ENCODE results near the gene ZNF202. TPM values are rescaled to one million over a fixed set of nuclear protein-coding genes. Genes with fewer than 3 reads are reported as not detected.

Gene ZNF202
- total and polyA plus RNA-seq, 10 donors = 6.3 to 18.6 (median 12.5) TPM

GRCh38 chr11:123771664-123772063 lies 30.2 kb upstream of the ZNF202 start:
- intact Hi-C loops (cut with DNase I; ENCODE audit: low total_unique reads) = no loop called here
- 92 to 99% (median 95%) methylated on average over 3 of the region's 3 CpGs for WGBS, 5 donors
- Histone ChIP-seq H3K36me3 (no peaks in the 10 kb centered on the region), H3K27ac (no peak overlapping the region), H3K9me3 (peaks cover 0 to 3% (median 0%) of the 10 kb centered on the region in 8 donors), H3K4me1 (no peaks in the 10 kb centered on the region), H3K4me3 (no peak overlapping the region), H3K27me3 (replicated peaks in 1 of 7) (no peaks in the 10 kb centered on the region)
- no peak for DNase-seq
- no peak for TF ChIP-seq CTCF (IDR thresholded peaks at IDR 0.05 in 8 of 11, conservative IDR thresholded peaks at IDR 0.05 in 3 of 11)

- H3K9me3 ChIP-seq = peaks cover 0 to 3% (median 0%) of the 10 kb centered on the region in 8 donors
- H3K36me3 ChIP-seq = no peaks in the 10 kb centered on the region
- no peak for DNase-seq
- no peaks in the 10 kb centered on the region for H3K4me1 ChIP-seq
- no peak for TF ChIP-seq POLR2A (IDR thresholded peaks at IDR 0.05)
- TF ChIP-seq POLR2AphosphoS5 (IDR thresholded peaks at IDR 0.05) = no peak
- no peak for TF ChIP-seq CTCF (IDR thresholded peaks at IDR 0.05 in 8 of 11, conservative IDR thresholded peaks at IDR 0.05 in 3 of 11)
- intact Hi-C loops (cut with DNase I; ENCODE audit: low total_unique reads) = no loop called here
- no peak overlapping the region for H3K4me3 ChIP-seq
- no peak overlapping the region for H3K27ac ChIP-seq
- H3K27me3 ChIP-seq (replicated peaks in 1 of 7) = no peaks in the 10 kb centered on the region
Measured at GRCh38 chr11:123770712-123771111, 29.3 kb upstream of the ZNF202 start.

- WGBS, 5 donors = 50 to 70% (median 61%) methylated on average over 1 of the region's 1 CpG
- Histone ChIP-seq H3K27ac (no peak overlapping the region), H3K9me3 (peaks cover 0 to 30% (median 21%) of the 10 kb centered on the region in 8 donors), H3K4me1 (no peaks in the 10 kb centered on the region), H3K36me3 (no peaks in the 10 kb centered on the region), H3K4me3 (no peak overlapping the region), H3K27me3 (replicated peaks in 1 of 7) (no peaks in the 10 kb centered on the region)
- no peak for DNase-seq
- intact Hi-C loops (cut with DNase I; ENCODE audit: low total_unique reads) = no loop called here
- TF ChIP-seq CTCF (IDR thresholded peaks at IDR 0.05 in 8 of 11, conservative IDR thresholded peaks at IDR 0.05 in 3 of 11) (no peak), POLR2A (IDR thresholded peaks at IDR 0.05) (no peak), POLR2AphosphoS5 (IDR thresholded peaks at IDR 0.05) (no peak)
Measured at GRCh38 chr11:123765601-123766000, 24.1 kb upstream of the ZNF202 start.

GRCh38 chr11:123762422-123762821 lies 21.0 kb upstream of the ZNF202 start:
- no peaks in the 10 kb centered on the region for H3K27me3 ChIP-seq (replicated peaks in 1 of 7)

More at GRCh38 chr11:123762422-123762821, 21.0 kb upstream of the ZNF202 start:
- intact Hi-C loops (cut with DNase I; ENCODE audit: low total_unique reads) = no loop called here
- TF ChIP-seq CTCF (IDR thresholded peaks at IDR 0.05 in 8 of 11, conservative IDR thresholded peaks at IDR 0.05 in 3 of 11) (no peak), POLR2AphosphoS5 (IDR thresholded peaks at IDR 0.05) (no peak), POLR2A (IDR thresholded peaks at IDR 0.05) (no peak)
- Histone ChIP-seq H3K27ac (no peak overlapping the region), H3K9me3 (peaks cover 0 to 30% (median 21%) of the 10 kb centered on the region in 8 donors), H3K4me3 (no peak overlapping the region), H3K36me3 (no peaks in the 10 kb centered on the region), H3K4me1 (no peaks in the 10 kb centered on the region)
- no peak for DNase-seq
